HG03097 (cell line): ENCODE data around the gene ALG3.
A peak's percentile ranks its signal among the peaks of the same experiment; 100 is the strongest.

ENCODE experiments used
- ATAC-seq: cut with Tn5 transposase; IDR thresholded peaks from one replicate; pipeline ENCODE4 v1.9.1; 2021; ENCODE audit not compliant: unreplicated experiment, low FRiP score

The ALG3 gene

DNA sequence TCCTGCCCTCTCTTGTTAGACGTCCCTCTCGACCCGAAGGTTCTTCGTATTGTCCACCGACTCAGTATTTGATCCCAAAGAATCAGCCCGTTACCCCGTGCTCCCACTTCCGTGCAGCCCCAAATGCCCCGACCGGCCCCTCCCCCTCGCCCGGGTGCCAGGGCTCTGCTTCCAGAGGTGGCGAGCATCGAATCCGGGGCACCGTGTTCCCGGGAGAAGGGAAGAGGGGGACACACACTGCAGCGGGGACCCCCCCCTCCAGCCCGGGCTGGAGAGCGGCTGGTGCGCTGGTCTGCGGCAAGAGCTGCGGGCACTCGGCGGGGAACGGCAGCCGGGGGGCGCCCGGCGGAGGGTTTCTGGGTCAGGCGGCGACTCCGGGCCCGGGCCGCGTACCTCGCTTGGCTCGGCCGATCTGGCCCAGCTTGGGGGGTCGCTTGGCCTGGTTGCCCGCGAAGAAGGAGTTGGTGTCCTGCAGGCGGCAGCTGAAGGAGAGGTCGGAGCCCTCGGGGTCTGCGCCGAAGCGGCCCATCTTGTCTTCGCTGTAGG, 12.0 kb upstream of the ALG3 start:
- ATAC-seq: no peak

GRCh38 chr3:184259878-184260723, 11.3 kb upstream of the ALG3 start:
- no peak for ATAC-seq

DNA sequence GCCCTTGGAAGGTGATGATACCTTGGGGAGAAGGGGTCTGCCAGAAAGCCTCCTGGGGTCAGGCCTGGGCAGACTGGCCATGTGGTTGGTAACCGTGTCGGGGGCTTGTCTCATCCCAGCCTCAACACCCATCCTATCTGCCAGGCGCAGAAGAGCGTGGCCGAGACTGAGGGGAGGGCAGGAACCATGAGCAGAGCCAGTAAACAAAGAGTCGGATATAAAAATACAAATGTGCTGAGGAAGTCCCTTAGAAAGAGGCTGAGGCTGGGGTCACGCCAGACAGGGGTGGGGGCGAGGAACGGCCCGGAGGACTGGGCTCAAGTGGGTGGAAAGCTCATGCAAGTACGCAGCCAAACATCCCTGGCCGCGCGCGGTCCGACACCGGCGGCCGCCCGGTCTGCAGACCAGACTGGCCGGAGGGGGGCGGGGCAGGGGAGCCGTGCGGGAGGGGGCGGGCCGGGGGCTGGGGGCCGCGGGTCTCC, 10.7 kb upstream of the ALG3 start:
- ATAC-seq: no peak

DNA sequence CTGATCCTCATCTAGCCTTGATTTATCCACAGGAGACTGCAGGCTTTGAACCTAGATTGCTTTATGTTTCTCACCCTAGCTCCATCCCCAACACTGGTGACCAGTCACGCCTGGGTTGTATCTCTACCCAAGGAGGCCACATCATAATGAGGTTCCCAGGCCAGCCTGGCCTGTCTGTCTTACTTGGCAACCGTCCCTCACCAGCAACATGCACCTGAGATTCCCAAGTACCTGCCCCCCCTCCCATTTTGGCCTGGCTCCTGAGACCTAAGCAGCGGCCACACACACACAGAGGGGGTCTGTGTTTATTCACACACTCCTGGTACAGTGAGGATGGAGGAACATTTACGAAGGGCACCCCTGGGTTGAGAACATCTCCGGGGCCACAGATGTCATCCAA, 10.2 kb upstream of the ALG3 start:
- no peak for ATAC-seq

DNA sequence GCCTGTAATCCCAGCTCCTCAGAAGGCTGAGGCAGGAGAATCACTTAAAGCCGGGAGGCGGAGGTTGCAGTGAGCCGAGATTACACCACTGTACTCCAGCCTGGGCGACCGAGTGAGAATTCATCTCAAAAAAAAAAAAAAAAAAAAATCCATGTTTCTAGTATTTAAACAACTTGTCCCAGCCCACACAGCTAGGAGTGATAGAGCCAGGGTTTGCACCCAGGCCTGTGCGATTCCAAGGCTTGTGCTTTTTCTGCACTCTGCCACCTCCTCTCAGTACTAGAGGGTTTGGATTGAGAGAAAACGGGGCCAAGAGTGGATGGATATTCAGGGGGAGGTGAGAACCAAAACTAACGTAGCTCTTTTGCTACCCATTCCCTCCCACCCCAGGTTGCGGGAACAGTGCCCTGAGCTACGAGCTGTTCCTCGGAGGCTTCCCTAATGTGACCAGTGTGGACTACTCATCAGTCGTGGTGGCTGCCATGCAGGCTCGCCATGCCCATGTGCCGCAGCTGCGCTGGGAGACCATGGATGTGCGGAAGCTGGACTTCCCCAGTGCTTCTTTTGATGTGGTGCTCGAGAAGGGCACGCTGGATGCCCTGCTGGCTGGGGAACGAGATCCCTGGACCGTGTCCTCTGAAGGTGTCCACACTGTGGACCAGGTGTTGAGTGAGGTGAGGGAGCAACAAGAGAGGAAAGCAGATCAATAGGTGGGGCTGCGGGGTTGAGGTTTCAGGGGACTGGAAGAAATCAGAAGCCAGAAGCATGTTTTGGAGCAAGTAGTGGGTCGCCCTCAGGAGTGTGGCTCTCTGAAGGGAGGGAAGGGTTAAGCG, 8.5 kb upstream of the ALG3 start:
- ATAC-seq: no peak

- no peak for ATAC-seq
These were observed 6.7 kb upstream of the ALG3 start for GRCh38 chr3:184255291-184256039.

GRCh38 chr3:184250167-184250828, 1.5 kb upstream of the ALG3 start:
- peak; percentile 54 for ATAC-seq

DNA sequence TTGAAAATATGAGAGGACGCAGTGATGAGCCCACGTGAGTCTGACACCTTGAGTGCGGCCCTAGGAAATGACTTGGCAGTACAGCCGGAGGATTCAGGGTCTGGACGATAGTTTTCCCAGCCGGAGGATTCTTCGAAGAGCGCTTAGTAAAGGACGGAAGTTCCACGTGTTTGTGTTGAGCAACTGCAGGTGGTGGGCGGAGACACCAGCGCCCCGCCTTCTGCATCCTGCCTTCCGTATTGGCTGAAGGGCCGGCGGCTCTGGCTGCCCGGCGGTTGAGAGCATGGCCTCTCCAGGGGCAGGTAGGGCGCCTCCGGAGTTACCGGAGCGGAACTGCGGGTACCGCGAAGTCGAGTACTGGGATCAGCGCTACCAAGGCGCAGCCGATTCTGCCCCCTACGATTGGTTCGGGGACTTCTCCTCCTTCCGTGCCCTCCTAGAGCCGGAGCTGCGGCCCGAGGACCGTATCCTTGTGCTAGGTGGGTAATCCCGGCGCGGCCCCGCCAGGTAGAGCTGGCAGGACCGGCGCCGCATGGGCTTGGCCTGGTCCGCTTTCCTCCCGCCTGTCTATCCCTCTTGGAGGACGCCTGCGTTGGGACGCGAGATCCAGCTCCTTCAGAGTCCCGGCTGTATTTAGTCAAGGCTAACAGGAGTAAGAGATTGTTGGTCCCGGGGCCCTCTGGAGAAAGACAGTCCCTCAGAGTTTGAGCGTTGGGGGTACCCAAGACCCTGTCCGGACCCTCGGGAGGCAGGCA, 827 bp upstream of the ALG3 start, which contains the start of gene EEF1AKMT4:
Gene EEF1AKMT4, plus strand, starts transcription at position 261 of the 755 bp plus-strand sequence. Its CDS starts 23 bp downstream, at position 284.
- peak; percentile 89 for ATAC-seq

DNA sequence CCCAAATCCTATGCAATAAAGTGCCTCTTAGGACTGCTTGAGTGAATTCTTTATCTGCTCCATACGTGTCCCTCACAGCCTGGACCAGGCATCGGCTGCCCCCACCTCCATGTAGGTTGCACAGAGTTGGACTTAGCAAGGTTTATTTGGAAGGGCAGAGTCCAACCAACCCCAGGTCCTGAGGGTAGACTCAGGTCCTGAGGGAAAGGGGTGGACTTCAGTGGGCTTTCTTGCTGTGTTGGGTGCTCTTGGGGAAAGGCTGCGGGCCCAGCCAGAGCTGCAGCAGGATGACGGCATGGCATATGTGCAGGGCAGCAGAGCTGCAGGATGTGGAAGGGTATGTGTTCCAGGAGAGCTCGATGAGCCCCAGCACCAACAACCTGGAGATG, 6.5 kb downstream of the ALG3 start:
- ATAC-seq: no peak

DNA sequence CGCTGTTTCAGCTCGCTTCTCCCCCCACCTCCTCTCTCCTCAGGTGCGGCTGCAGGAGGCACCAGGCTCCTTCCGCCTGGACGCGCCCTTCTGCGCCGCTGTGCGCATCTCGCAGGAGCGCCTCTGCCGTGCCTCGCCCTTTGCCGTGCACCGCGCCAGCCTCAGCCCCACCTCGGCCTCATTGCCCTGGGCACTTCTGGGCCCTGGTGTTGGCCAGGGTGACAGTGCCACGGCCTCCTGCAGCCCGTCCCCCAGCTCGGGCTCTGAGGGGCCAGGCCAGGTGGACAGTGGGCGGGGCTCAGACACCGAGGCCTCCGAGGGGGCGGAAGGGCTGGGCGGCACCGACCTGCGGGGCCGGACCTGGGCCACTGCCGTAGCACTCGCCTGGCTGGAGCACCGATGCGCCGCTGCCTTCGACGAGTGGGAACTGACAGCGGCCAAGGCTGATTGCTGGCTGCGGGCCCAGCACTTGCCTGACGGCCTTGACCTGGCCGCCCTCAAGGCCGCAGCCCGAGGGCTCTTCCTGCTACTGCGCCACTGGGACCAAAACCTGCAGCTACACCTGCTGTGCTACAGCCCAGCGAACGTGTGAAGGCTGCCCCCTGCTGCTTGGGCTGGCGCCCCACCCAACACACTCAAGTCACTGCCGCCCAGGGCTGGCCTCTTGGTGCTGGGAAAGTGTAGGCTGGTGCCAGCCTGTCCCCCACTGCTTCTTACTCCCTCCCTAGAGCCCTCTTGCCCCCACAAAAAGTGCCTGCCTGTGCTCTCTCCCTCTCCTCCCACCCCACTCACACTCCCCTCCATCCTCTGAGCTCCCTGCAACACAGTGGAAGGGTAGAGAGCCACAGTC, 7.1 kb downstream of the ALG3 start:
- ATAC-seq: no peak

DNA sequence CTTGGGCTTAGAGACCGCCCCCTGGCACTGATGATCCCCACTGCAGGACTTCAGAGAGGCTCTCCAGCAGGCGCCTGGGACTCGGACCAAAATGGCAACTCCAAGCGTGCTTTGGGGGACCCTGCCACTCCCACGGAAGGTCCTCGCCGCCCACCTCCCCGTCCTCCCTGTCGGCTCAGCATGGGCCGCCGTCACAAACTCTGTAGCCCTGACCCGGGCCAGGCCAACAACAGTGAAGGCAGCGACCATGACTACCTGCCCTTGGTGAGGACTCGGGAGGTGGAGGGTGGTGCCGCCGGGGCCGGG, 7.7 kb downstream of the ALG3 start:
- no peak for ATAC-seq

- no peak for ATAC-seq
These were observed 8.2 kb downstream of the ALG3 start for GRCh38 chr3:184240384-184241140.

- ATAC-seq: no peak
These were observed 9.1 kb downstream of the ALG3 start for GRCh38 chr3:184239708-184240107.

- no peak for ATAC-seq
These were observed 9.5 kb downstream of the ALG3 start for GRCh38 chr3:184239221-184239620.

GRCh38 chr3:184238246-184238818, 10.4 kb downstream of the ALG3 start:
- ATAC-seq: no peak

- ATAC-seq: no peak
These were observed 11.0 kb downstream of the ALG3 start for GRCh38 chr3:184237807-184238206.

GRCh38 chr3:184237211-184237610, 11.6 kb downstream of the ALG3 start:
- no peak for ATAC-seq

DNA sequence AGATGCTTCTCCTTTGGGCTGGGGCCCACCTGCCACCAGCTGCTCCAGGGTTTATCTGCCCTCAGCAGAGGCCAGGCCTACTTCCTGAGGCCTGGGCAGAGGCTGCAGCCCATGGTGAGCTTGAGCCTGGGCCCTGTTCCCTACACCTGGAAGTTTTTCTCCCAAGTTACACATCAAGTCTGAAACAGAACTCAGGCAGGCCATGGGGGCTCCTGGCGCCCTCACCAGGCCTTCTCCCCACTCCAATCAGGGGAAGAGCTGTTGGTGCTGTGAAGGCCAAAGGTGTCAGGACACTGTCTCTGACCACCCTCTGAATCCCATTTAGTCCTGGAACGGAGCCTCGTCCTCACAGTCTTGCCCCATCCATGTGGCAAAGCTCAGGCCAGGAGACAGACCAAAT, 12.1 kb downstream of the ALG3 start:
- ATAC-seq: no peak
